Neural crest cell (in vitro differentiated cells): ENCODE results near the gene FXYD4. TPM values are rescaled to one million over a fixed set of nuclear protein-coding genes. Genes with fewer than 3 reads are reported as not detected.

ENCODE experiments used
- DNase-seq: peaks from one replicate; pipeline ENCODE4 v3.0.0; 2021; ENCODE audit warnings: low read depth, mixed read lengths, low spot score
- H3K27ac Mint-ChIP-seq: one replicate; pipeline ENCODE4 v1.8.0; 2021; ENCODE audit warnings: mild to moderate bottlenecking, mixed read lengths; ENCODE audit not compliant: unreplicated experiment
- H3K27me3 Mint-ChIP-seq: 2 replicates; pipeline ENCODE4 v1.8.0; 2021; ENCODE audit warnings: low read depth, mild to moderate bottlenecking, mixed read lengths
- H3K36me3 Mint-ChIP-seq: 2 replicates; pipeline ENCODE4 v1.8.0; 2021; ENCODE audit warnings: low read depth, mild to moderate bottlenecking, mixed read lengths
- H3K4me1 Mint-ChIP-seq: 2 replicates; pipeline ENCODE4 v1.8.0; 2021; ENCODE audit warnings: mixed read lengths
- H3K4me3 Mint-ChIP-seq: one replicate; pipeline ENCODE4 v1.8.0; 2021; ENCODE audit warnings: mild to moderate bottlenecking, mixed read lengths
- H3K9me3 Mint-ChIP-seq: 2 replicates; pipeline ENCODE4 v1.8.0; 2021; ENCODE audit warnings: mixed read lengths
- total RNA-seq: library from RNA; stranded (reverse); gene quantifications from 2 replicates; pipeline ENCODE4 v1.2.1, GENCODE V29; 2021
- TF ChIP-seq, protein P1 (sequence below): fragments of 200-600 bp; sonication (generic); conservative IDR thresholded peaks from 2 replicates; pipeline ENCODE4 v1.5.0; 2021; ENCODE audit warnings: antibody characterized with exemption, mild to moderate bottlenecking

The FXYD4 gene
- total RNA-seq, 1 donor from 2014 or later: not detected

DNA sequence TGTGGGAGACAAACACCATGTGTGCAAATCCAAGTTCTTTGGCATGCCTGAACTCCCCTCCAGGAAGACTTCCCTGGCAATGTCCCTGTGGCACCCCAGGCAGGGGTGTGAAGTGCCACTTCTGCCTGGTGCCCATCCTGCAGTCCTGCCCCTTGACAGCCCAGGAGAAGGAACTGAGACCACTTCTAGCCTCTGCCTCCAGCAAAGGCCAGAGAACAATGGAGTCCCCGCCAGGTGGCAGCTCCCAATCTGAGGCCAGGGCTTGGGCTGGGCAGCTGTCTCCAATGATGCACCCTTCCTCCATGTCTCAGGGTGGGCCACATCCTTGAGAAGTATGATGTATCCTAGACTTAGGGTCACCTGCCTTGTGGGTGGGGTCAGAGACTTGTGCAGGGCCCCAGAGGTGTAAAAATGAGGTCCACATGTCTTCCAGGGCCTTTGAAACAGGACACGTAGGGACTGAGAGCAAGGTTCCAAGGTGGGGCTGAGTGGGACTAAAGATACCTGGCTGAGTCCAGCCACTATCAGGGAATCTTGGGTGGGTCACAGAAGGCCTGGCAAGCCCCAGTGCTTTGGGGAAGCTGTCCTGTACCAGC is 5.5 kb downstream of the FXYD4 start:
- H3K36me3 Mint-ChIP-seq: no peaks in the 10 kb centered on the region
- no peak overlapping the region for H3K27ac Mint-ChIP-seq
- peaks cover 14% of the 10 kb centered on the region for H3K4me1 Mint-ChIP-seq
- no peak for DNase-seq
- H3K27me3 Mint-ChIP-seq: no peaks in the 10 kb centered on the region
- no peak overlapping the region for H3K4me3 Mint-ChIP-seq
- TF ChIP-seq, protein P1, sequence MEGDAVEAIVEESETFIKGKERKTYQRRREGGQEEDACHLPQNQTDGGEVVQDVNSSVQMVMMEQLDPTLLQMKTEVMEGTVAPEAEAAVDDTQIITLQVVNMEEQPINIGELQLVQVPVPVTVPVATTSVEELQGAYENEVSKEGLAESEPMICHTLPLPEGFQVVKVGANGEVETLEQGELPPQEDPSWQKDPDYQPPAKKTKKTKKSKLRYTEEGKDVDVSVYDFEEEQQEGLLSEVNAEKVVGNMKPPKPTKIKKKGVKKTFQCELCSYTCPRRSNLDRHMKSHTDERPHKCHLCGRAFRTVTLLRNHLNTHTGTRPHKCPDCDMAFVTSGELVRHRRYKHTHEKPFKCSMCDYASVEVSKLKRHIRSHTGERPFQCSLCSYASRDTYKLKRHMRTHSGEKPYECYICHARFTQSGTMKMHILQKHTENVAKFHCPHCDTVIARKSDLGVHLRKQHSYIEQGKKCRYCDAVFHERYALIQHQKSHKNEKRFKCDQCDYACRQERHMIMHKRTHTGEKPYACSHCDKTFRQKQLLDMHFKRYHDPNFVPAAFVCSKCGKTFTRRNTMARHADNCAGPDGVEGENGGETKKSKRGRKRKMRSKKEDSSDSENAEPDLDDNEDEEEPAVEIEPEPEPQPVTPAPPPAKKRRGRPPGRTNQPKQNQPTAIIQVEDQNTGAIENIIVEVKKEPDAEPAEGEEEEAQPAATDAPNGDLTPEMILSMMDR: no peak
- H3K9me3 Mint-ChIP-seq: no peaks in the 10 kb centered on the region

DNA sequence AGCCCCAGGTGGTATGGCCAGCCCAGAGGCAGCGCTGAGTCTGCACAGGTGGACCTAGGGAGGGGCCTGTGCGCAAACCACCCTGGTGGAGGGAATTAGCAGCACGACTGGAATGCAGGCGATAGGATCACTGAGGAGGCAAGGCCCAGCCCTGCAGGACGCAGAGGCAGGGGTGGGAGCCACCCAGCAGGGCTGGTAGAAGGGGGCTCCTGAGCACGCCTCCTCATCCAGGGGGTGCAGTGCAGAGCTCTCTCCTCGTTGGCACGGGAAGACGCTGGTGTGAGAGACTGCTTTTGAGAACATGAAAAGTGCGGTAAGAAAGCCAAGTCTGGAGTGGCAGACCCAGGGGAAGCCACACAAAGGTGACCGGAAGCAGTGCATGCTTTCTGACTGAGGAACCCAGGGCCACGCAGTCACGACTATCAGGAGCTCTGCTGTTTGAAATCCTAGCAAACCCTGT is 6.0 kb downstream of the FXYD4 start:
- DNase-seq: no peak
- no peaks in the 10 kb centered on the region for H3K9me3 Mint-ChIP-seq
- H3K4me3 Mint-ChIP-seq: no peak overlapping the region
- TF ChIP-seq, protein P1: peak; percentile 63
- H3K27ac Mint-ChIP-seq: no peak overlapping the region
- H3K4me1 Mint-ChIP-seq: peaks cover 13% of the 10 kb centered on the region
- H3K36me3 Mint-ChIP-seq: no peaks in the 10 kb centered on the region
- H3K27me3 Mint-ChIP-seq: no peaks in the 10 kb centered on the region

DNA sequence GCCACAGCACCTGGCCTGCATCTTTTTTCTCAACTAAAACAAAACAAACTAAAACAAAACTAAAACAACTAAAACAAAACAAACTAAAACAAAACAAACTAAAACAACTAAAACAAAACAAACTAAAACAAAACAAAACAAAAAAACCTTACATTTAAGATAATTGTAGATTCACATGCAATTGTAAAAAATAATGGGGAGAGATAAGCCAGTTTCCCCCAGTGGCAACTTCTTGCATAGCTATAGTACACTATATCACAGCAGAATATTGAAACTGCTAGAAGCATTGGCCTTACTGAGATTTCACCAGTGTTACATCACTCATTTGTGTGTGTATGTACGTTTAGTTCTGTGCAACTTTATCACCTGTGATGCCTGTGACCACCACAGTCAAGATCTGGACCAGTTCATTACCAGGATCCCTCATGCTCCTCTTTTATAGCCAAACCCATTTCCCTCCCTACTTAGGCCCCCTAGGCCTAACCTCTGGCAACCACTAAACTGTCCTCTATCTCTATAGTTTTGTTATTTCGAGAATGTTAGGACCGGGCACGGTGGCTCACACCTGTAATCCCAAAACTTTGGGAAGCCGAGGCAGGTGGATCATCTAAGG is 9.3 kb downstream of the FXYD4 start:
- Mint-ChIP-seq H3K4me1 (no peaks in the 10 kb centered on the region), H3K9me3 (no peaks in the 10 kb centered on the region), H3K27ac (no peak overlapping the region), H3K27me3 (no peaks in the 10 kb centered on the region), H3K4me3 (peak overlapping the region; percentile 5), H3K36me3 (peaks cover 2% of the 10 kb centered on the region)
- TF ChIP-seq, protein P1: peak; percentile 49
- DNase-seq: no peak

DNA sequence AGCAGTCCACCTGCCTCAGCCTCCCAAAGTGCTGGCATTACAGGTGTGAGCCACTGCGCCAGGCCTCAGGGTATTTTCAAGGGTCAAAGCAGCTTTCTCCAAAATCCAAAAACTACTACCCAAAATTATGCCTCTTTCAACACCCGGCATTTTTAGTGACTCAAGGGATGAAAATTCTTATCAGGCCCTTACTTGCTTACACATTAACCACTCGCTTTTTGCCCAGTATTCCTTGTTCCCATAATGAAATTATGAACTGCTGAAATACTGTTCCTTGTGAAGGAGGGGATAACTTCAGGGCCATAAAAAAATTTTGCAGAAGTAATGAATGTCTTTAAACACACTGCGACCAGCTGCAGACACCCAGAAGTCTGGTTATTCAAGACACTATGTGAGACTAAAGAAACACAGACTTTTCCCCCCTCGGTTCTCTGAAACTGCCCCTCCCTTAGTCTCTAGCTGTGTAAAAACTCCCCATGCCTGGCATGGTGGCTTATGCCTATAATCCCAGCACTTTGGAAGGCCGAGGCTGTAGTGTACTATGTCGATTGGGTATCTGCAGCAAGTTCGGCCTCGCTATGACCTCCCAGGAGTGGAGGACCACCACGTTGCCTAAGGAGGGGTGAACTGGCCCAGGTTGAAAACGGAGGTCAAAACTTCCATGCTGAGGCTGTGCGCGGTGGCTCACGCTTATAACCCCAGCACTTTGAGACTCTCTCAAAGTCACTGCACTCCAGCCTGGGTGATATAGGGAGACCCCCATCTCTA is 12.0 kb downstream of the FXYD4 start:
- no peak overlapping the region for H3K27ac Mint-ChIP-seq
- DNase-seq: no peak
- peaks cover 12% of the 10 kb centered on the region for H3K36me3 Mint-ChIP-seq
- H3K4me3 Mint-ChIP-seq: no peak overlapping the region
- TF ChIP-seq, protein P1: no peak
- no peaks in the 10 kb centered on the region for H3K27me3 Mint-ChIP-seq
- no peaks in the 10 kb centered on the region for H3K4me1 Mint-ChIP-seq
- no peaks in the 10 kb centered on the region for H3K9me3 Mint-ChIP-seq

DNA sequence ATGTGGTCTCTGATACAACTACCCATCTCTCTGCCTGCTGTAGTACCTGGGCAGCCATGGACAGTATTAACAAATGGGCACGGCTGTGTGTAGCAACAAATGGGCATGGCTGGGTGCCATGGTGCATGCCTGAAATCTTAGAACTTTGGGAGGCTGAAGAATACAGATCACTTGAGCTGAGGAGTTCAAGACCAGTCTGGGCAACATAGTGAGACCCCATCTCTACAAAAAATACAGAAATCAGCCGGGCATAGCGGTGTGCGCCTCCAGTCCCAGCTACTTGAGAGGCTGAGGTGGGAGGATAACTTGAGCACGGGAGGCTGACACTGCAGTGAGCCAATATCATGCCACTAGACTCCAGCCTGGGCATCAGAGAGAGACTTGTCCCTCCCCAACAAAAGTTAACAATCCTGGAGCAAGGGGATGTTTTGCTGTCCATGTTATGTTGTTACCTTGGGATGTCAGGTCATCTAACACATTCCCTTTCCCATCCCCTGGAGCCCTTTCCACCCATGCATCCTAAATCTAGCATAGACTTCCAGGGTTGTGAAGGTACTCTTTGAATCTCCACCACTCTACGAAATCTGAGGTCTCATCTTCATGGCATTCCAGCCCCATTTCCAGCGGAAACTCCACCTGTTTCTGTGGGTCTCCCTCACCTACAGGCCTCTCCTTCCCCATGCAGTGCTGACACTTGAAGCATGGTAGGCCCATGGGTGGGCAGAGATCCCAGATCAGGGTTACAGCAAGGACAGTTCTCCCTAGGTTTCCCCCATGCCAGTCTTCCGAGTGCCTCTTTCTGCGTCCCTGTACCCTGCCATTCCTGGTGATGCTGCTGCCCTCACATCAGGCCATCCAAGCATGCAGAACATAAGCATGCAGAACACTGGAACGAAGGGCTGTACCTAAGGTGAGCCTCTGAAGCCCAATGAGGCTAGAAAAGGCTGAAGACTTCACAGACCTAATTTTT is 13.1 kb downstream of the FXYD4 start:
- Mint-ChIP-seq H3K4me1 (peaks cover 2% of the 10 kb centered on the region), H3K27me3 (no peaks in the 10 kb centered on the region), H3K9me3 (no peaks in the 10 kb centered on the region), H3K4me3 (no peak overlapping the region), H3K27ac (no peak overlapping the region), H3K36me3 (peaks cover 12% of the 10 kb centered on the region)
- DNase-seq: no peak
- TF ChIP-seq, protein P1: no peak
